GM18861 (cell line): ENCODE results near the gene VSTM2L.

Experiments
- ATAC-seq: cut with Tn5 transposase; IDR thresholded peaks from one replicate; pipeline ENCODE4 v1.9.1; 2021; ENCODE audit not compliant: unreplicated experiment

The VSTM2L gene

GRCh38 chr20:37899105-37900045 lies 3.6 kb upstream of the VSTM2L start:
- ATAC-seq: no peak

GRCh38 chr20:37901240-37901639 lies 1.7 kb upstream of the VSTM2L start:
- no peak for ATAC-seq

GRCh38 chr20:37901654-37902503 lies 1.0 kb upstream of the VSTM2L start:
- no peak for ATAC-seq

- ATAC-seq: no peak
Measured at GRCh38 chr20:37903317-37904007, 535 bp downstream of the VSTM2L start.

- no peak for ATAC-seq
Measured at GRCh38 chr20:37904008-37904642, 1.2 kb downstream of the VSTM2L start.

GRCh38 chr20:37904845-37905373 lies 2.0 kb downstream of the VSTM2L start:
- no peak for ATAC-seq

GRCh38 chr20:37905671-37906613 lies 3.0 kb downstream of the VSTM2L start:
- ATAC-seq: no peak

GRCh38 chr20:37907330-37907676 lies 4.4 kb downstream of the VSTM2L start:
- no peak for ATAC-seq

GRCh38 chr20:37907677-37908401 lies 4.9 kb downstream of the VSTM2L start:
- ATAC-seq: no peak

- no peak for ATAC-seq
Measured at GRCh38 chr20:37911261-37911660, 8.3 kb downstream of the VSTM2L start.

- ATAC-seq: no peak
Measured at GRCh38 chr20:37911838-37912281, 8.9 kb downstream of the VSTM2L start.

GRCh38 chr20:37912874-37913273 lies 9.9 kb downstream of the VSTM2L start:
- no peak for ATAC-seq

GRCh38 chr20:37913567-37914366 lies 10.8 kb downstream of the VSTM2L start:
- no peak for ATAC-seq

- no peak for ATAC-seq
Measured at GRCh38 chr20:37914367-37914671, 11.4 kb downstream of the VSTM2L start.

GRCh38 chr20:37914672-37915433 lies 11.9 kb downstream of the VSTM2L start:
- ATAC-seq: no peak

GRCh38 chr20:37915434-37915787 lies 12.5 kb downstream of the VSTM2L start:
- no peak for ATAC-seq

- no peak for ATAC-seq
Measured at GRCh38 chr20:37915800-37916570, 13.1 kb downstream of the VSTM2L start.
